ENCODE data around the gene INTS1.

DNA sequence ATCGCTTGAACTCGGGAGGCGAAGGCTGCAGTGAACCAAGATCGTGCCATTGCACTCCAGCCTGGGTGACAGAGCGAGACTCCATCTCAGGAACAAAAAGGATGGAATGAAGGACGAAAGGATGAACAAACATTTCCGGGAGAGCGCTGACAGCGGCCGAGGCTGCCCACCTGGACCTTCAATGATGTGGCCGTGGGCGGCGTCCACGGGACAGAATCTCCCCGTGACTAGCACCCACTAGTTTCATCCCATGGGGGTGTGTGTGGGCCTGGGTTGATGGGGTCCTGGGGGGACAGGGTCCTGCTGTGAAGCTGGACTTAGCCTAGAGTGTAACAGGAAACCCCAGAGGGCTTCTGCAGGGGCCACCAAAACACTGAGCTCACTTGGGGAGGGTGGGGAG lies 77.7 kb downstream of the INTS1 start:
- TF ChIP-seq, protein P1, sequence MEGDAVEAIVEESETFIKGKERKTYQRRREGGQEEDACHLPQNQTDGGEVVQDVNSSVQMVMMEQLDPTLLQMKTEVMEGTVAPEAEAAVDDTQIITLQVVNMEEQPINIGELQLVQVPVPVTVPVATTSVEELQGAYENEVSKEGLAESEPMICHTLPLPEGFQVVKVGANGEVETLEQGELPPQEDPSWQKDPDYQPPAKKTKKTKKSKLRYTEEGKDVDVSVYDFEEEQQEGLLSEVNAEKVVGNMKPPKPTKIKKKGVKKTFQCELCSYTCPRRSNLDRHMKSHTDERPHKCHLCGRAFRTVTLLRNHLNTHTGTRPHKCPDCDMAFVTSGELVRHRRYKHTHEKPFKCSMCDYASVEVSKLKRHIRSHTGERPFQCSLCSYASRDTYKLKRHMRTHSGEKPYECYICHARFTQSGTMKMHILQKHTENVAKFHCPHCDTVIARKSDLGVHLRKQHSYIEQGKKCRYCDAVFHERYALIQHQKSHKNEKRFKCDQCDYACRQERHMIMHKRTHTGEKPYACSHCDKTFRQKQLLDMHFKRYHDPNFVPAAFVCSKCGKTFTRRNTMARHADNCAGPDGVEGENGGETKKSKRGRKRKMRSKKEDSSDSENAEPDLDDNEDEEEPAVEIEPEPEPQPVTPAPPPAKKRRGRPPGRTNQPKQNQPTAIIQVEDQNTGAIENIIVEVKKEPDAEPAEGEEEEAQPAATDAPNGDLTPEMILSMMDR (IDR thresholded peaks at IDR 0.05), result no peak
- TF ChIP-seq POLR2AphosphoS5 (IDR thresholded peaks at IDR 0.05), result no peak
- TF ChIP-seq POLR2A (IDR thresholded peaks at IDR 0.05), result no peak
- TF ChIP-seq EP300 (IDR thresholded peaks at IDR 0.05), result no peak
